Panc1 (cell line): ENCODE results near the gene TRIM59. TPM values are rescaled to one million over a fixed set of nuclear protein-coding genes. Genes with fewer than 3 reads are reported as not detected.
A peak's percentile ranks its signal among the peaks of the same experiment; 100 is the strongest.

Experiments
- ATAC-seq: fragments of 200-7000 bp; cut with Tn5 transposase; 2 replicates; pipeline ENCODE4 v1.9.1; 2020; ENCODE audit warnings: mild to moderate bottlenecking, moderate library complexity
- BruUV-seq: library from RNA; stranded (reverse); fragments of 400-500 nt; replicated peaks from 2 replicates; lab custom pipeline; 2021; lab: Mats Ljungman, UMichigan
- CTCF ChIA-PET: fragments of 300-600 bp; sonication (Branson Sonifier 250); formaldehyde crosslinking; loops from one replicate; lab custom pipeline; 2022; ENCODE audit warnings: antibody characterized with exemption; lab: Charles Lee
- POLR2A ChIA-PET: fragments of 300-600 bp; sonication (Branson Sonifier 250); formaldehyde crosslinking; loops from one replicate; lab custom pipeline; 2022; ENCODE audit warnings: antibody characterized with exemption; lab: Charles Lee
- DNase-seq: peaks from one replicate; pipeline ENCODE4 v3.0.0-alpha.2; 2010; ENCODE audit warnings: low read depth, low spot score
- H3K27ac ChIP-seq: 2 replicates; pipeline ENCODE4 v1.5.1; 2011; ENCODE audit warnings: mild to moderate bottlenecking, low read length, inconsistent platforms
- H3K27me3 ChIP-seq: fragments of 200-500 bp; sonication (Bioruptor generic); 2 replicates; pipeline ENCODE4 v1.6.0; 2014; ENCODE audit warnings: low read length, inconsistent platforms; ENCODE audit not compliant: control insufficient read depth, insufficient read depth
- H3K36me3 ChIP-seq: fragments of 200-500 bp; sonication (Bioruptor generic); 2 replicates; pipeline ENCODE4 v1.5.1; 2014; ENCODE audit warnings: inconsistent platforms, mild to moderate bottlenecking, low read length, moderate library complexity; ENCODE audit not compliant: control insufficient read depth, insufficient read depth
- H3K4me1 ChIP-seq: 2 replicates; pipeline ENCODE4 v1.5.1; 2011; ENCODE audit warnings: inconsistent platforms, mild to moderate bottlenecking, low read length, moderate library complexity; ENCODE audit not compliant: control insufficient read depth, insufficient read depth
- H3K4me3 ChIP-seq, 2 experiments: 2 replicates each; pipeline ENCODE4 v1.5.1; 2011 to 2012; ENCODE audit warnings: low read depth in 2 of 2, low read length in 2 of 2, mild to moderate bottlenecking in 2 of 2, inconsistent platforms in 1 of 2, moderate library complexity in 1 of 2
- H3K9me3 ChIP-seq: fragments of 200-500 bp; sonication (Bioruptor generic); 2 replicates; pipeline ENCODE4 v1.5.1; 2014; ENCODE audit warnings: low read depth, mild to moderate bottlenecking, inconsistent platforms, low read length, moderate library complexity; ENCODE audit not compliant: control insufficient read depth, insufficient read depth
- CTCF ChIP-seq: fragments of 450-650 bp; IDR thresholded peaks from 2 replicates; pipeline ENCODE4 v1.5.1; 2017; ENCODE audit warnings: mild to moderate bottlenecking
- POLR2AphosphoS5 ChIP-seq: IDR thresholded peaks from 2 replicates; pipeline ENCODE4 v1.6.1; 2012; ENCODE audit warnings: mild to moderate bottlenecking, low read depth, low read length, moderate library complexity
- REST ChIP-seq, 2 experiments: IDR thresholded peaks; 2 replicates each; pipeline ENCODE4 v1.6.1; 2011 to 2012; ENCODE audit warnings: low read depth in 2 of 2, control low read depth in 1 of 2, low read length in 1 of 2, mild to moderate bottlenecking in 1 of 2, moderate library complexity in 1 of 2; ENCODE audit not compliant: insufficient read depth in 1 of 2
- SIN3A ChIP-seq: IDR thresholded peaks from 2 replicates; pipeline ENCODE4 v1.6.1; 2012; ENCODE audit warnings: low read depth, mild to moderate bottlenecking, low read length, moderate library complexity, borderline replicate concordance; ENCODE audit not compliant: insufficient read depth
- TCF7L2 ChIP-seq: IDR thresholded peaks from 2 replicates; pipeline ENCODE4 v1.6.1; 2011; ENCODE audit warnings: mild to moderate bottlenecking, low read depth, low read length, inconsistent platforms
- in situ Hi-C: cut with HindIII; loops from 2 replicates; pipeline ENCODE4 v1.10.0; 2016; ENCODE audit warnings: low sequenced_read_pairs, low pct_unique_long_range_greater_than_20kb
- intact Hi-C: fragments of 100-400 bp; cut with micrococcal nuclease; formaldehyde crosslinking; loops from one replicate; pipeline ENCODE4 v1.10.0; 2022; ENCODE audit not compliant: unreplicated experiment
- total RNA-seq: library from RNA; stranded (reverse); gene quantifications from one replicate; pipeline ENCODE4 v1.2.1, GENCODE V29; 2021; ENCODE audit not compliant: unreplicated experiment

TRIM59 gene
- total RNA-seq, 1 experiment from 2014 or later = 27.9 TPM

DNA sequence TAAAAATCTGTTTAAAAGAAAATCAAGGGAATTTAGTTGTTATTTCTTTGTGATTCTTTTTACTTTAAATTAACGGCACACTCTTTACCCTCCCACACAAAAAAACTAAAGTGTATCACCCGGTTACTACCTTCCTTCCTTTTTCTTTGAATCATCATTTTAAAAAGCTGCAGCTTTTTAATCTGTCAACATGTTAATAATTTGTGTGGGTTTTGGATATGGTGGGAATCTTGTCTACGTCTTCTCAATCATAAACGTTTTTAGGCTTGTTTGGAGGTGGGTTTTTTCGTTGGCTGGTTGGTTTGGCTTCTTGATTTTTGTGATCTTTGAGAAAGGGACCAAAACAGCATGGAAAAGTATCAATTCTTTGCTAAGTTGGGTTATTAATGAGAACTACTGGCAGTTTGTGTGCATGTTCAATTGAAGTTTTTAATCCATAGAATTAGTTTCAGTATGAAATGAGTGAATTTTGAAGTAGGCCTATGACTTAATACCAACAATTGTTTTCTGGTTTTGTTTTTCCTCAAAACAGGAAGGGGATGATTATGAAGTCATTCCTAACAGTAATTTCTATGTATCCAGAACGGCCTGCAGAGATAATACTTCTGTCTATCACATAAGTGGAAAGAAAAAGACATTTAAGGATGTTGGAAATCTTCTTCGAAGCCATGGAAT, 45.7 kb downstream of the TRIM59 start:
- DNase-seq (no peak), ATAC-seq (no peak)
- peaks cover 17% of the 10 kb centered on the region for H3K4me1 ChIP-seq
- H3K27ac ChIP-seq = peak overlapping the region; percentile 100
- no peaks in the 10 kb centered on the region for H3K27me3 ChIP-seq
- peaks cover 58% of the 10 kb centered on the region for H3K36me3 ChIP-seq
- ChIA-PET CTCF (no interaction called here), POLR2A (interaction anchor here (0.6 kb wide), 1 partner anchor 275 kb away, joined by 3 read pairs; no protein-coding TSS in a partner anchor)
- H3K4me3 ChIP-seq = peak overlapping the region; percentile 41 to 99
- intact Hi-C loops = no loop called here
- no TSS peak for BruUV-seq
- no peak for TF ChIP-seq CTCF
- TF ChIP-seq SIN3A = no peak
- in situ Hi-C loops = no loop called here
- no peaks in the 10 kb centered on the region for H3K9me3 ChIP-seq

- intact Hi-C loops = no loop called here
- TF ChIP-seq POLR2AphosphoS5 (no peak), REST (IDR thresholded peaks at IDR 0.05; ENCODE audit: insufficient read depth in 1 of 2, low read depth in 2 of 2, low read length in 1 of 2) (no peak), TCF7L2 (no peak), CTCF (no peak), SIN3A (no peak)
- no peaks in the 10 kb centered on the region for H3K27me3 ChIP-seq
- no TSS peak for BruUV-seq
- H3K9me3 ChIP-seq = no peaks in the 10 kb centered on the region
- peak overlapping the region; percentile 71 to 99; a peak in 3 of 4 replicates for H3K4me3 ChIP-seq
- in situ Hi-C loops = no loop called here
- peaks cover 22% of the 10 kb centered on the region for H3K4me1 ChIP-seq
- H3K36me3 ChIP-seq = peaks cover 54% of the 10 kb centered on the region
- H3K27ac ChIP-seq = peak overlapping the region; percentile 100
- ATAC-seq (no peak), DNase-seq (no peak)
- CTCF ChIA-PET = no interaction called here
- POLR2A ChIA-PET = interaction anchor here (0.6 kb wide), 1 partner anchor 276 kb away, joined by 3 read pairs; no protein-coding TSS in a partner anchor
These were observed 46.5 kb downstream of the TRIM59 start for GRCh38 chr3:160403028-160403545.
